Ovary (tissue), 9 donors: ENCODE measurements around the gene CHMP4B. TPM values are rescaled to one million over a fixed set of nuclear protein-coding genes. Genes with fewer than 3 reads are reported as not detected.

Source experiments
- DNase-seq, 5 donors: peaks; one replicate each; pipeline ENCODE4 v3.0.0-alpha.2; 2019 to 2020
- H3K27ac ChIP-seq, 2 donors: fragments of 200-600 bp; one replicate each; pipeline versions ENCODE4 v1.5.1 to v1.8.0; 2019 to 2022
- H3K27me3 ChIP-seq: fragments of 200-600 bp; one replicate; pipeline ENCODE4 v1.8.0; 2022
- H3K36me3 ChIP-seq: fragments of 200-600 bp; sonication (generic); one replicate; pipeline ENCODE4 v1.5.1; 2019
- H3K4me1 ChIP-seq: one replicate; pipeline ENCODE4 v1.8.1; 2013; ENCODE audit warnings: mild to moderate bottlenecking, moderate library complexity; ENCODE audit not compliant: insufficient read depth
- H3K4me3 ChIP-seq: fragments of 200-600 bp; sonication (generic); one replicate; pipeline ENCODE4 v1.5.1; 2017
- H3K9me3 ChIP-seq, 2 donors: fragments of 200-600 bp in 1 of 2; sonication (generic) in 1 of 2; one replicate each; pipeline versions ENCODE4 v1.5.1 to v1.8.1; 2013 to 2019; ENCODE audit warnings: mild to moderate bottlenecking in 1 of 2, moderate library complexity in 1 of 2
- CTCF ChIP-seq, 3 donors: fragments of 450-650 bp in 2 of 3; fragments of 200-600 bp in 1 of 3; IDR thresholded peaks; one replicate each; pipeline versions ENCODE4 v1.5.1 to v1.8.0; 2016 to 2022; ENCODE audit warnings: antibody characterized with exemption in 3 of 3, mild to moderate bottlenecking in 1 of 3
- EP300 ChIP-seq: sonication (generic); formaldehyde crosslinking; IDR thresholded peaks from one replicate; pipeline ENCODE4 v1.6.1; 2017; ENCODE audit warnings: antibody characterized with exemption
- POLR2A ChIP-seq: fragments of 450-650 bp; IDR thresholded peaks from one replicate; pipeline ENCODE4 v1.6.1; 2017; ENCODE audit warnings: antibody characterized with exemption, mild to moderate bottlenecking, moderate library complexity
- WGBS, 3 donors: extraction: QIAGEN DNeasy Blood & Tissue Kit in 1 of 3; methylation state at CpG; one replicate each; pipeline versions ENCODE4 v1.1.5 to v1.1.7; 2013 to 2017; 5-methylcytosine and 5-hydroxymethylcytosine counted together
- intact Hi-C, 4 donors: fragments of 100-400 bp; cut with DNase I; formaldehyde crosslinking; loops; one replicate each; pipeline versions ENCODE4 v1.11.0 to v1.15.1; 2022 to 2023
- polyA plus RNA-seq, 2 donors: library from polyadenylated mRNA; stranded (reverse); fragments of 200-250 nt in 1 of 2; fragments of 350-450 nt in 1 of 2; fragmentation: Illumina TruSeq in 1 of 2; extraction: RNeasy Lipid Tissue Mini Kit (QIAGEN cat#74804) in 1 of 2; gene quantifications; one replicate each; pipeline ENCODE4 v1.2.3, GENCODE V29; 2013 to 2014
- total RNA-seq, 7 donors: library from RNA; depleted of rRNA in 2 of 7; stranded (reverse); fragments of >200 nt in 2 of 7; fragmentation: NEBNext Ultra II Directional in 3 of 7; extraction: Animal tissue kit (Norgen Biotek cat#: 25700) in 3 of 7; gene quantifications; one replicate each; pipeline versions ENCODE4 v1.1.0 to v1.2.4, GENCODE V29; 2016 to 2023
- donor health status: DM: no; HTN: no; CAD: no; lungs with moderate emphysema.
- donor health status: DM: no; HTN: no; CAD: no.
- donor health status: Bipolar disorder and iron deficiency.
- donor health status: DM: yes; HTN: yes; CAD: no.
- donor health status: DM: no; HTN: no; CAD: no.
- donor health status: DM: yes; HTN: yes; CAD: no.

Gene CHMP4B
- total and polyA plus RNA-seq, 9 donors = 48.5 to 153 (median 96.7) TPM

GRCh38 chr20:33836277-33836676 lies 25.1 kb downstream of the CHMP4B start:
- 72 to 90% (median 87%) methylated on average over 2 of the region's 2 CpGs for WGBS, 3 donors
- no peaks in the 10 kb centered on the region for H3K36me3 ChIP-seq
- H3K27me3 ChIP-seq = no peaks in the 10 kb centered on the region
- H3K9me3 ChIP-seq = no peaks in the 10 kb centered on the region
- no peak overlapping the region for H3K27ac ChIP-seq
- peaks cover 33% of the 10 kb centered on the region for H3K4me1 ChIP-seq
- no peak overlapping the region for H3K4me3 ChIP-seq
- no peak for DNase-seq
- intact Hi-C loops = no loop called here
- TF ChIP-seq CTCF (IDR thresholded peaks at IDR 0.05) = no peak
- TF ChIP-seq EP300 = no peak
- no peak for TF ChIP-seq POLR2A

- H3K4me3 ChIP-seq = no peak overlapping the region
- H3K4me1 ChIP-seq = peaks cover 32% of the 10 kb centered on the region
- H3K9me3 ChIP-seq = no peaks in the 10 kb centered on the region
- DNase-seq = no peak
- 95 to 96% (median 96%) methylated on average over 5 of the region's 5 CpGs for WGBS, 3 donors
- no peak overlapping the region for H3K27ac ChIP-seq
- no peaks in the 10 kb centered on the region for H3K36me3 ChIP-seq
- no peaks in the 10 kb centered on the region for H3K27me3 ChIP-seq
- TF ChIP-seq POLR2A (no peak), CTCF (IDR thresholded peaks at IDR 0.05) (no peak), EP300 (no peak)
- intact Hi-C loops = no loop called here
These were observed 26.1 kb downstream of the CHMP4B start for GRCh38 chr20:33837096-33837830.

GRCh38 chr20:33838035-33838864 lies 27.1 kb downstream of the CHMP4B start:
- Histone ChIP-seq H3K36me3 (no peaks in the 10 kb centered on the region), H3K9me3 (no peaks in the 10 kb centered on the region), H3K4me1 (peaks cover 38% of the 10 kb centered on the region), H3K27ac (no peak overlapping the region), H3K4me3 (no peak overlapping the region), H3K27me3 (no peaks in the 10 kb centered on the region)
- intact Hi-C loops = no loop called here
- TF ChIP-seq CTCF (IDR thresholded peaks at IDR 0.05) (no peak), POLR2A (no peak), EP300 (no peak)
- WGBS, 3 donors = 81 to 85% (median 83%) methylated on average over 8 of the region's 8 CpGs
- no peak for DNase-seq

- WGBS, 3 donors = 82 to 88% (median 85%) methylated on average over 3 of the region's 3 CpGs
- TF ChIP-seq POLR2A (no peak), EP300 (no peak), CTCF (IDR thresholded peaks at IDR 0.05) (no peak)
- no peaks in the 10 kb centered on the region for H3K9me3 ChIP-seq
- no peaks in the 10 kb centered on the region for H3K27me3 ChIP-seq
- no peak for DNase-seq
- no peak overlapping the region for H3K4me3 ChIP-seq
- H3K27ac ChIP-seq = no peak overlapping the region
- H3K36me3 ChIP-seq = no peaks in the 10 kb centered on the region
- peaks cover 32% of the 10 kb centered on the region for H3K4me1 ChIP-seq
- intact Hi-C loops = no loop called here
These were observed 28.4 kb downstream of the CHMP4B start for GRCh38 chr20:33839591-33839990.
